Left lung (tissue), 14 donors: ENCODE results near the gene PPM1H. TPM values are rescaled to one million over a fixed set of nuclear protein-coding genes. Genes with fewer than 3 reads are reported as not detected.

ENCODE experiments used
- ATAC-seq: fragments of 200-7000 bp; cut with Tn5 transposase; one replicate; pipeline ENCODE4 v1.9.1; 2020; ENCODE audit warnings: moderate library complexity
- DNase-seq, 4 donors: peaks; one replicate each; pipeline ENCODE4 v3.0.0-alpha.2; 2013 to 2020
- H3K27ac ChIP-seq, 2 donors: fragments of 200-600 bp; sonication (generic) in 1 of 2; one replicate each; pipeline versions ENCODE4 v1.5.0 to v1.8.0; 2020 to 2021
- H3K27me3 ChIP-seq, 2 donors: fragments of 200-600 bp; sonication (generic) in 1 of 2; one replicate each; pipeline versions ENCODE4 v1.5.0 to v1.8.0; 2020 to 2021
- H3K36me3 ChIP-seq, 2 donors: fragments of 200-600 bp; sonication (generic) in 1 of 2; one replicate each; pipeline versions ENCODE4 v1.5.0 to v1.8.0; 2020 to 2021
- H3K4me1 ChIP-seq, 2 donors: fragments of 200-600 bp; one replicate each; pipeline ENCODE4 v1.8.0; 2021
- H3K4me3 ChIP-seq, 2 donors: fragments of 200-600 bp; sonication (generic) in 1 of 2; one replicate each; pipeline versions ENCODE4 v1.5.0 to v1.8.0; 2020 to 2021; ENCODE audit warnings: mild to moderate bottlenecking in 1 of 2
- H3K9me3 ChIP-seq, 2 donors: fragments of 200-600 bp; sonication (generic) in 1 of 2; one replicate each; pipeline versions ENCODE4 v1.5.0 to v1.8.0; 2020 to 2021
- intact Hi-C, 2 donors: fragments of 100-400 bp; cut with DNase I; formaldehyde crosslinking; loops; one replicate each; pipeline versions ENCODE4 v1.11.2 to v1.14.2; 2022
- long read RNA-seq, 12 donors: library from polyadenylated mRNA in 2 of 12; unstranded in 2 of 12; transcript quantifications; one replicate each; pipeline ENCODE4 v2.0.0 and lab custom pipeline, GENCODE V29; 2019 to 2026
- polyA plus RNA-seq, 6 donors: library from polyadenylated mRNA; unstranded; fragments of 120-200 nt; gene quantifications; one replicate each; pipeline ENCODE4 v1.2.1, GENCODE V29; 2013; ENCODE audit not compliant: insufficient read length in 6 of 6
- total RNA-seq, 2 donors: library from RNA; stranded (reverse); fragmentation: NEBNext Ultra II Directional; extraction: Animal tissue kit (Norgen Biotek cat#: 25700); gene quantifications; one replicate each; pipeline ENCODE4 v1.2.1, GENCODE V29; 2021
- TF ChIP-seq, protein P1 (sequence below), 2 donors: fragments of 200-600 bp; sonication (generic) in 1 of 2; IDR thresholded peaks; one replicate each; pipeline versions ENCODE4 v1.5.0 to v1.8.0; 2021; ENCODE audit warnings: antibody characterized with exemption in 2 of 2
- donor health status: DM: no; HTN: yes; CAD: no.
- donor health status: DM: no; HTN: no; CAD: no.

Gene PPM1H
- total RNA-seq (10 to 100 TPM in 1 of 2 donors, 1 to 10 TPM in 1; 9.6 to 11.0 TPM), polyA plus RNA-seq (10 to 100 TPM in 4 of 6 donors, 1 to 10 TPM in 2; 5.9 to 12.7 (median 11.0) TPM)
- long read RNA-seq, donor 1, full-length matches to known transcripts: 1 of 1 reads
- long read RNA-seq, donor 1, partial matches to known transcripts: 0 of 1 reads
- long read RNA-seq, donor 1, other reads (novel, unspliced or antisense): 0 of 1 reads
- long read RNA-seq, donor 2, full-length matches to known transcripts: 2 of 2 reads
- long read RNA-seq, donor 2, partial matches to known transcripts: 0 of 2 reads
- long read RNA-seq, donor 2, other reads (novel, unspliced or antisense): 0 of 2 reads
- long read RNA-seq, donor 3, full-length matches to known transcripts: 2 of 2 reads
- long read RNA-seq, donor 3, partial matches to known transcripts: 0 of 2 reads
- long read RNA-seq, donor 3, other reads (novel, unspliced or antisense): 0 of 2 reads
- long read RNA-seq, donor 4, partial matches to known transcripts: 0 of 1 reads
- long read RNA-seq, donor 4, other reads (novel, unspliced or antisense): 1 of 1 reads
- long read RNA-seq, donor 5: 0 reads
- long read RNA-seq, donor 6: 0 reads
- long read RNA-seq, donor 7: 0 reads
- long read RNA-seq, donor 8, full-length matches to known transcripts: 1 of 1 reads
- long read RNA-seq, donor 8, partial matches to known transcripts: 0 of 1 reads
- long read RNA-seq, donor 8, other reads (novel, unspliced or antisense): 0 of 1 reads
- long read RNA-seq, donor 9: 0 reads
- long read RNA-seq, donor 10: 0 reads
- long read RNA-seq, donor 11: 0 reads
- long read RNA-seq, donor 12, full-length matches to known transcripts: 1 of 1 reads
- long read RNA-seq, donor 12, partial matches to known transcripts: 0 of 1 reads
- long read RNA-seq, donor 12, other reads (novel, unspliced or antisense): 0 of 1 reads

DNA sequence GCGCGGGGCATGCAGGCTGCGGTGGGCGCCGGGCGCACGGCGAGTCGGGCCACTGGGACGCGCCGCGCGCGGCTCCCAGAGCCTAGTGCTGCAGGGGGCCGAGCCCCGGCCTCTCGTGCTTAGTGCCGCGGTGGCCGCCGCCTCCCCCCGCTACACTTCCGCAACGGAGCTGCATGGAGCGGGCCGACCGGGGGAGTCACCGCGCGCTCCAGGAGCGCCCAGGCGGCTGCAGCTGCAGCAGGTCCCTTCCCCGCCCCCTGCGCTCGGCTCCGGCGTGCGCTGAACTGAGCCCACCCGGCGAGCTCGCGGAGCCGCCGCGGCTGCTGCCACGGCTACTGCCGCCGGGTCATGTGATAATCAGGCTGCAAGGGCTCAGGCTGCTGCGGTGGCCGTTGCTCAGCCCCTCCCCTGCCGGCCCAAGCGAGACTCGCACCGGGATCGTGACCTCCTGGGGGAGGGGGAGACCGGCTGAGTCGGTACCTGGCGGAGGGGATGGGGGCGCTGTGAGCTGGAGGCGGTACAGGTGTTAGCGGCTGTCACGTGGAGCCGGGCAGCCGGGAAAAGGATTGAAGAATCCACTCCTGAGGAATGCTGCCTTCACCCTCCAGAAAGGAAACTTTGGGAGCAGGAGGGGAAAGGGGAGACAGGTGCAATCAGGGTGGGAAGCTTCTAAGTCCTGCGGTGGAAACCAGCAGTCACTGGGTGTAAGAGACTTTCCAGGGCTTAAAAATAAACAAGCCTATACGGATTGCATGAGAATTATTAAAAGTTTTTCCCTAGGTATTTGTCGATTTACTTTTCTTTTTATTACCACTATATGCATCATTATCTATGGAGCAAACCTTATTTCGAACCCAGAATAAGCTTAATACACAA is at the start of gene PPM1H:
PPM1H (minus strand) TSS at position 352 of the 876 bp plus-strand sequence. CDS start 414 bp downstream, outside the sequence.
- intact Hi-C loops: no loop called here
- peak; percentile 95 for ATAC-seq
- Histone ChIP-seq H3K27me3 (peaks cover 0 to 28% of the 10 kb centered on the region in 2 donors), H3K9me3 (no peaks in the 10 kb centered on the region), H3K36me3 (no peaks in the 10 kb centered on the region), H3K4me1 (peaks cover 11 to 18% of the 10 kb centered on the region in 2 donors), H3K4me3 (peak within 1 kb of the TSS; percentile 68 to 80), H3K27ac (peak within 1 kb of the TSS; percentile 56 to 70)
- DNase-seq: peak; percentile 33 to 95 (median 81)
- TF ChIP-seq, protein P1, sequence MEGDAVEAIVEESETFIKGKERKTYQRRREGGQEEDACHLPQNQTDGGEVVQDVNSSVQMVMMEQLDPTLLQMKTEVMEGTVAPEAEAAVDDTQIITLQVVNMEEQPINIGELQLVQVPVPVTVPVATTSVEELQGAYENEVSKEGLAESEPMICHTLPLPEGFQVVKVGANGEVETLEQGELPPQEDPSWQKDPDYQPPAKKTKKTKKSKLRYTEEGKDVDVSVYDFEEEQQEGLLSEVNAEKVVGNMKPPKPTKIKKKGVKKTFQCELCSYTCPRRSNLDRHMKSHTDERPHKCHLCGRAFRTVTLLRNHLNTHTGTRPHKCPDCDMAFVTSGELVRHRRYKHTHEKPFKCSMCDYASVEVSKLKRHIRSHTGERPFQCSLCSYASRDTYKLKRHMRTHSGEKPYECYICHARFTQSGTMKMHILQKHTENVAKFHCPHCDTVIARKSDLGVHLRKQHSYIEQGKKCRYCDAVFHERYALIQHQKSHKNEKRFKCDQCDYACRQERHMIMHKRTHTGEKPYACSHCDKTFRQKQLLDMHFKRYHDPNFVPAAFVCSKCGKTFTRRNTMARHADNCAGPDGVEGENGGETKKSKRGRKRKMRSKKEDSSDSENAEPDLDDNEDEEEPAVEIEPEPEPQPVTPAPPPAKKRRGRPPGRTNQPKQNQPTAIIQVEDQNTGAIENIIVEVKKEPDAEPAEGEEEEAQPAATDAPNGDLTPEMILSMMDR (IDR thresholded peaks at IDR 0.05): peak; percentile 40 to 57

- ATAC-seq (no peak), DNase-seq (no peak)
- H3K27me3 ChIP-seq: no peaks in the 10 kb centered on the region
- no peaks in the 10 kb centered on the region for H3K4me1 ChIP-seq
- TF ChIP-seq, protein P1 (IDR thresholded peaks at IDR 0.05): no peak
- H3K27ac ChIP-seq: no peak overlapping the region
- no peaks in the 10 kb centered on the region for H3K9me3 ChIP-seq
- H3K36me3 ChIP-seq: no peaks in the 10 kb centered on the region
- no peak overlapping the region for H3K4me3 ChIP-seq
- intact Hi-C loops: no loop called here
Measured at GRCh38 chr12:62983594-62983993, 48.6 kb upstream of the PPM1H start.

DNA sequence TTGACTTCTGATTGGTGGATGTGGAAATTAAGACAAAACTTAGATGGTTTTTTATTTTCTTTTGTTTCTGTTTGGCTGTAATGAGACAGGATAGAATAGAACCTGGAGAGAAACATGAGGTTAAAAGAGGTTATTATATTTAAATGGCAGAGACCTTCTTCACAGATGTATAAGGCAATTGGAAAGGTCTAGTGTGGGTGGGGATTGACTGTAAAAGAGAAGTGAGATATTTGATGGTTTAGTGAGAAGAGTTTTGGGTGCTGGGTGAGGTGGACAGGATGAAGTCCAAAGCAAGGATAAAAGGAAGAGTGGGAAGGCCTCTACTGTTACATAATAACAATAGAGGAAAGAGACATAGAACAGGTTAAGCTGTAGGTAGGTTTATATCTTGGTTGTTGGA is 43.8 kb upstream of the PPM1H start:
- no peak for DNase-seq
- H3K27me3 ChIP-seq: no peaks in the 10 kb centered on the region
- H3K36me3 ChIP-seq: no peaks in the 10 kb centered on the region
- no peak for ATAC-seq
- H3K27ac ChIP-seq: no peak overlapping the region
- H3K9me3 ChIP-seq: no peaks in the 10 kb centered on the region
- intact Hi-C loops: no loop called here
- TF ChIP-seq, protein P1 (IDR thresholded peaks at IDR 0.05): no peak
- H3K4me1 ChIP-seq: no peaks in the 10 kb centered on the region
- H3K4me3 ChIP-seq: no peak overlapping the region

DNA sequence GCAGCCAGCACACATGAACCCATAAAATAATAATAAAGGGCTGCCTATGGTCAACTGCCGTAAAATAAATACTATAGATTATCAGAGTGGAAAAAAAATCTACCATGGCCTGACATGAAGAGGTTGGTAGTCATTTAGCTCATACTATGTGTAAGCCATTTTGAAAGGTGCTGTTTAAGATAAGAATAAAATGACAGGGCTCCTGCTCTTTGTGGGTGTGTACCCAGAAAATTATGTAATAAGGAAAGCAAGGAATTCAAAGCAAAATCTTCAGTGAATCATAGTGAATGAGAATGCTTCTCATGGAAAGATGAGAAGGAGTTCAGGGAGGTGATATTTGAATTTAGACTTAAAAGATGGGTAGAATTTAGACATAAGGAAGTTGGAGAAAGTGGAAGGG is 42.9 kb upstream of the PPM1H start:
- Histone ChIP-seq H3K9me3 (no peaks in the 10 kb centered on the region), H3K4me1 (no peaks in the 10 kb centered on the region), H3K36me3 (no peaks in the 10 kb centered on the region), H3K4me3 (no peak overlapping the region), H3K27me3 (no peaks in the 10 kb centered on the region), H3K27ac (no peak overlapping the region)
- intact Hi-C loops: no loop called here
- ATAC-seq: no peak
- TF ChIP-seq, protein P1 (IDR thresholded peaks at IDR 0.05): no peak
- no peak for DNase-seq
